Stimulated activated CD4-positive, alpha-beta T cell treated with anti-CD3 and anti-CD28 coated beads, Interleukin-12 subunit alpha, Interleukin-12 subunit beta, amount 100 ng/mL, for 48 hours (primary cell): ENCODE measurements around the gene RANBP9.

Experiments
- DNase-seq, 3 donors: peaks; one replicate each; pipeline ENCODE4 v3.0.0-alpha.2; 2020; ENCODE audit warnings: low read depth in 2 of 3, low spot score in 1 of 3

Gene RANBP9

DNA sequence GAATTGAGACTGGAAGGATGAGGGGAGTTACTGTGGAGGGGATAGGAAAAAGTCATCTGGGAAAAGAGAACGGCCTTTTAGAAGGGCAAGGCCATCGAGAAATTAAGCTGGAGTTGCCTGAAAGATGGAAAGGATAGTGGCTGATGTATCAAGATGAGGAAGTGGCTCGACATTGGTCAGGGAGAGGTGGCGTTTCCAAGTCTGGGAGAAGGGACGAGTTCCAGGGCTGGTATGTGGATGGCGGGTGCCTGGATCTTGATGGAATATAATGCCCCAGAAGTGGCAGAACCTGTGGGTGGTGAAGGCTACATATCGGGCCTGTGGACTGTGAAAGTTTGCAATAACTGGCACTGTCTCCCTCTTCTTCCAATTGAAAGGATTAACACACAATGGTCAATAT is 139.4 kb downstream of the RANBP9 start:
- no peak for DNase-seq
